HCT116 (cell line): ENCODE measurements around the gene IL1RL1. TPM values are rescaled to one million over a fixed set of nuclear protein-coding genes. Genes with fewer than 3 reads are reported as not detected.

ENCODE experiments used
- ATAC-seq: fragments of 200-7000 bp; cut with Tn5 transposase; 2 replicates; pipeline ENCODE4 v1.9.1; 2020; ENCODE audit warnings: mild to moderate bottlenecking, moderate library complexity
- BruUV-seq: library from RNA; stranded (reverse); fragments of 400-500 nt; replicated peaks from 2 replicates; lab custom pipeline; 2021; lab: Mats Ljungman, UMichigan
- CTCF ChIA-PET: fragments of 300-600 bp; sonication (Branson Sonifier 250); formaldehyde crosslinking; loops from one replicate; lab custom pipeline; 2021; ENCODE audit warnings: antibody characterized with exemption; lab: Charles Lee
- POLR2A ChIA-PET: fragments of 300-600, 350-600 bp; sonication (Branson Sonifier 250); formaldehyde crosslinking; loops from one replicate; lab custom pipeline; 2021; ENCODE audit warnings: antibody characterized with exemption; lab: Charles Lee
- RAD21 ChIA-PET, 2 experiments: fragments of 300-600 bp; sonication (Branson Sonifier 250); formaldehyde crosslinking; loops; one replicate each; lab custom pipeline; 2023; ENCODE audit warnings: low total read pairs in 2 of 2; ENCODE audit not compliant: uncharacterized antibody in 2 of 2, unreplicated experiment in 2 of 2, low non-redundant PET in 1 of 2; lab: Charles Lee
- DNase-seq: peaks from one replicate; pipeline ENCODE4 v3.0.0-alpha.2; 2010; ENCODE audit warnings: low read depth, low spot score
- H2AFZ ChIP-seq: fragments of 200-600 bp; shearing (Covaris generic), sonication (generic); 2 replicates; pipeline ENCODE4 v1.6.1; 2017; ENCODE audit warnings: low read depth, mixed run types, mixed read lengths, antibody characterized with exemption, low read length; ENCODE audit not compliant: poor library complexity, severe bottlenecking
- H3K27ac ChIP-seq: 2 replicates; pipeline ENCODE4 v1.5.1; 2012; ENCODE audit warnings: low read depth, low read length
- H3K27me3 ChIP-seq: fragments of 200-600 bp; sonication (generic); 2 replicates; pipeline ENCODE4 v1.6.1; 2016; ENCODE audit warnings: mixed run types, low read length, mixed read lengths; ENCODE audit not compliant: insufficient read depth
- H3K36me3 ChIP-seq, 2 experiments: fragments of 200-500 bp in 1 of 2; fragments of 200-600 bp in 1 of 2; sonication (Bioruptor generic) in 1 of 2; sonication (generic) in 1 of 2; 2 replicates each; pipeline versions ENCODE4 v1.5.1 to v1.6.1; 2014 to 2016; ENCODE audit warnings: low read length in 2 of 2, inconsistent platforms in 1 of 2, mixed read lengths in 1 of 2, mixed run types in 1 of 2; ENCODE audit not compliant: insufficient read depth in 2 of 2, control insufficient read depth in 1 of 2
- H3K4me1 ChIP-seq, 2 experiments: fragments of 200-600 bp in 1 of 2; sonication (generic) in 1 of 2; 2 replicates each; pipeline versions ENCODE4 v1.5.1 to v1.6.1; 2012 to 2017; ENCODE audit warnings: low read length in 2 of 2, inconsistent platforms in 1 of 2, mild to moderate bottlenecking in 1 of 2, mixed read lengths in 1 of 2, mixed run types in 1 of 2, moderate library complexity in 1 of 2; ENCODE audit not compliant: insufficient read depth in 2 of 2, control insufficient read depth in 1 of 2
- H3K4me2 ChIP-seq: fragments of 200-600 bp; sonication (generic); 2 replicates; pipeline ENCODE4 v1.6.1; 2017; ENCODE audit warnings: mixed run types, low read length, mixed read lengths
- H3K4me3 ChIP-seq, 2 experiments: fragments of 200-600 bp in 1 of 2; sonication (generic) in 1 of 2; replicated peaks in 1 of 2; 2 replicates each; pipeline ENCODE4 v1.5.1; 2011 to 2016; ENCODE audit warnings: low read length in 2 of 2, control low read depth in 1 of 2, low read depth in 1 of 2, mild to moderate bottlenecking in 1 of 2, mixed read lengths in 1 of 2, mixed run types in 1 of 2
- H3K79me2 ChIP-seq: fragments of 200-600 bp; sonication (generic); 2 replicates; pipeline ENCODE4 v1.6.1; 2017; ENCODE audit warnings: mild to moderate bottlenecking, mixed run types, low read length, moderate library complexity, mixed read lengths; ENCODE audit not compliant: insufficient read depth
- H3K9ac ChIP-seq: fragments of 200-600 bp; sonication (generic); 2 replicates; pipeline ENCODE4 v1.6.1; 2016; ENCODE audit warnings: low read length, mixed read lengths
- H3K9me2 ChIP-seq: fragments of 200-600 bp; sonication (generic), shearing (Covaris generic); 2 replicates; pipeline ENCODE4 v1.6.1; 2017; ENCODE audit warnings: mixed run types, mild to moderate bottlenecking, moderate library complexity; ENCODE audit not compliant: insufficient read depth
- H3K9me3 ChIP-seq, 2 experiments: fragments of 200-500 bp in 1 of 2; fragments of 200-600 bp in 1 of 2; sonication (Bioruptor generic) in 1 of 2; sonication (generic) in 1 of 2; 2 replicates each; pipeline ENCODE4 v1.6.1; 2014 to 2017; ENCODE audit warnings: low read length in 2 of 2, mixed read lengths in 2 of 2, inconsistent platforms in 1 of 2, low read depth in 1 of 2, mild to moderate bottlenecking in 1 of 2, mixed run types in 1 of 2, moderate library complexity in 1 of 2; ENCODE audit not compliant: control insufficient read depth in 1 of 2, insufficient read depth in 1 of 2
- H4K20me1 ChIP-seq: fragments of 200-600 bp; sonication (generic), shearing (Covaris generic); 2 replicates; pipeline ENCODE4 v1.6.1; 2017; ENCODE audit warnings: mixed run types, mild to moderate bottlenecking, moderate library complexity; ENCODE audit not compliant: insufficient read depth
- ATF3 ChIP-seq: IDR thresholded peaks from 2 replicates; pipeline ENCODE4 v1.6.1; 2012
- CBX3 ChIP-seq: IDR thresholded peaks from 2 replicates; pipeline ENCODE4 v1.6.1; 2012; ENCODE audit warnings: low read depth
- CEBPB ChIP-seq: IDR thresholded peaks from 2 replicates; pipeline ENCODE4 v1.6.1; 2012; ENCODE audit warnings: low read depth
- CTCF ChIP-seq, 3 experiments: fragments of 200-600 bp in 1 of 3; sonication (generic) in 1 of 3; IDR thresholded peaks in 2 of 3; conservative IDR thresholded peaks in 1 of 3; 2 replicates each; pipeline ENCODE4 v1.5.1; 2012 to 2017; ENCODE audit warnings: low read depth in 2 of 3, low read length in 2 of 3, antibody characterized with exemption in 1 of 3, borderline replicate concordance in 1 of 3, control low read depth in 1 of 3, mild to moderate bottlenecking in 1 of 3, mixed read lengths in 1 of 3, mixed run types in 1 of 3, moderate library complexity in 1 of 3; ENCODE audit not compliant: insufficient read depth in 1 of 3
- EZH2phosphoT487 ChIP-seq: fragments of 200-600 bp; IDR thresholded peaks from 2 replicates; pipeline ENCODE4 v1.6.1; 2018; ENCODE audit warnings: antibody characterized with exemption, borderline replicate concordance
- POLR2A ChIP-seq: IDR thresholded peaks from 2 replicates; pipeline ENCODE4 v1.7.0; 2011; ENCODE audit warnings: borderline replicate concordance; ENCODE audit not compliant: insufficient read depth, insufficient read length; ENCODE audit errors: extremely low read depth
- RAD21 ChIP-seq: IDR thresholded peaks from 2 replicates; pipeline ENCODE4 v1.6.1; 2012; ENCODE audit warnings: low read depth, mild to moderate bottlenecking
- REST ChIP-seq: IDR thresholded peaks from 2 replicates; pipeline ENCODE4 v1.6.1; 2012; ENCODE audit warnings: low read depth
- SRF ChIP-seq: IDR thresholded peaks from 2 replicates; pipeline ENCODE4 v1.6.1; 2012; ENCODE audit warnings: low read depth
- intact Hi-C: fragments of 100-400 bp; cut with micrococcal nuclease; formaldehyde crosslinking; loops from 2 replicates; pipeline ENCODE4 v1.10.0; 2022
- total RNA-seq: library from RNA; stranded (reverse); gene quantifications from one replicate; pipeline ENCODE4 v1.2.1, GENCODE V29; 2021; ENCODE audit not compliant: unreplicated experiment

IL1RL1 gene
- total RNA-seq, 1 experiment from 2014 or later = not detected

GRCh38 chr2:102376052-102376591 lies 64.8 kb downstream of the IL1RL1 start:
- DNase-seq (no peak), ATAC-seq (no peak)
- Histone ChIP-seq H3K27me3 (no peaks in the 10 kb centered on the region), H3K27ac (no peak overlapping the region), H3K36me3 (no peaks in the 10 kb centered on the region), H3K4me1 (no peaks in the 10 kb centered on the region), H3K4me3 (no peak overlapping the region), H3K9ac (no peak overlapping the region), H3K9me2 (no peaks in the 10 kb centered on the region), H2AFZ (no peak overlapping the region), H3K79me2 (no peaks in the 10 kb centered on the region), H3K9me3 (no peaks in the 10 kb centered on the region), H4K20me1 (no peaks in the 10 kb centered on the region), H3K4me2 (no peak overlapping the region)
- intact Hi-C loops = no loop called here
- ChIA-PET RAD21 (no interaction called here), POLR2A (no interaction called here), CTCF (no interaction called here)
- TF ChIP-seq CTCF (IDR thresholded peaks at IDR 0.05 in 2 of 3, conservative IDR thresholded peaks at IDR 0.05 in 1 of 3; ENCODE audit: borderline replicate concordance in 1 of 3, insufficient read depth in 1 of 3, low read depth in 2 of 3, low read length in 2 of 3) = no peak
- TF ChIP-seq ATF3 = no peak
- TF ChIP-seq CBX3 = no peak
- no peak for TF ChIP-seq RAD21
- TF ChIP-seq REST = no peak
- no peak for TF ChIP-seq EZH2phosphoT487
- no peak for TF ChIP-seq SRF
- TF ChIP-seq POLR2A = no peak
- TF ChIP-seq CEBPB = no peak
- TF ChIP-seq, all 23 proteins: peak for 0
- no TSS peak for BruUV-seq
